Epithelial cell of esophagus (primary cell): Measurements from ENCODE around the gene PRR33.

ENCODE experiments used
- DNase-seq: peaks from one replicate; pipeline ENCODE4 v3.0.0; 2010; ENCODE audit warnings: low read depth
- H3K4me3 ChIP-seq: 2 replicates; pipeline ENCODE4 v1.5.1; 2011; ENCODE audit warnings: mild to moderate bottlenecking, low read length, control low read depth
- TF ChIP-seq, protein P1 (sequence below): IDR thresholded peaks from 2 replicates; pipeline ENCODE4 v1.5.1; 2011; ENCODE audit warnings: low read depth, mild to moderate bottlenecking, low read length, control low read depth, inconsistent platforms; ENCODE audit not compliant: insufficient read depth; ENCODE audit errors: missing control alignments

The PRR33 gene

DNA sequence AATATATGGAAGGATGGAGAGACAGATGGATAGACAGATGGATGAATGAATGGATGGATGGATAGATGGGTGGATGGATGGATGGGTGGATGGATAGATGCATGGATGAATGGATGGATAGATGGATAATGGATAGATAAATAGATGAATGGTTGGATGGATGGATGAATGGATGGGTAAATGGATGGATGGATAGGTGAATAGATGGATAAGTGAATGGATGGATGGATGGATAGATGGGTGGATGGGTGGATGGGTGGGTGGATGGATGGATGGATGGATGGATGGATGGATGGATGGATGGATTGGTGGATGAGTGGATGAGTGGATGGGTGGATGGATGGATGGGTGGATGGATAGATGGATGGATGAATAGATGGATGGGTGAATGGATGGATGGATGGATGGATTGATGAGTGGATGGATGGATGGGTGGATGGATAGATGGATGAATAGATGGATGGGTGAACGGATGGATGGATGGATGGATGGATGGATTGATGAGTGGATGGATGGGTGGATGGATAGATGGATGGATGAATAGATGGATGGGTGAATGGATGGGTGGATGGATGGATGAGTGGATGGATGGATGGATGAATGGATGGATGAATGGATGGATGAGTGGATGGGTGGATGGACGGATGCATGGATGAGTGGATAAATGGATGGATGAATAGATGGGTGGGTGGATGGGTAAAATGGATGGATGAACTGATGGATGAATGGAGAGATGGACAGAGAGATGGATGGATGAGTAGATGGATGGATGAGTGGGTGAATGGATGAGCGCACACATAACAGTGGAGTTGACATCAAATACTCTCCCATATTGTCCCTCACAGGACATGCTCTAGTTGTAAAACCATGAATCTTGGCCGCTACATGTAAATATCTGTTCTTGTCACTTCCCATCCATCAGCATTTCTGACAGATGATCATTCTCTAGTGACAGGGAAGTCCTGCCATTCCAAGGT is 30.0 kb downstream of the PRR33 start:
- TF ChIP-seq, protein P1, sequence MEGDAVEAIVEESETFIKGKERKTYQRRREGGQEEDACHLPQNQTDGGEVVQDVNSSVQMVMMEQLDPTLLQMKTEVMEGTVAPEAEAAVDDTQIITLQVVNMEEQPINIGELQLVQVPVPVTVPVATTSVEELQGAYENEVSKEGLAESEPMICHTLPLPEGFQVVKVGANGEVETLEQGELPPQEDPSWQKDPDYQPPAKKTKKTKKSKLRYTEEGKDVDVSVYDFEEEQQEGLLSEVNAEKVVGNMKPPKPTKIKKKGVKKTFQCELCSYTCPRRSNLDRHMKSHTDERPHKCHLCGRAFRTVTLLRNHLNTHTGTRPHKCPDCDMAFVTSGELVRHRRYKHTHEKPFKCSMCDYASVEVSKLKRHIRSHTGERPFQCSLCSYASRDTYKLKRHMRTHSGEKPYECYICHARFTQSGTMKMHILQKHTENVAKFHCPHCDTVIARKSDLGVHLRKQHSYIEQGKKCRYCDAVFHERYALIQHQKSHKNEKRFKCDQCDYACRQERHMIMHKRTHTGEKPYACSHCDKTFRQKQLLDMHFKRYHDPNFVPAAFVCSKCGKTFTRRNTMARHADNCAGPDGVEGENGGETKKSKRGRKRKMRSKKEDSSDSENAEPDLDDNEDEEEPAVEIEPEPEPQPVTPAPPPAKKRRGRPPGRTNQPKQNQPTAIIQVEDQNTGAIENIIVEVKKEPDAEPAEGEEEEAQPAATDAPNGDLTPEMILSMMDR, result no peak
- no peak for DNase-seq
- no peak overlapping the region for H3K4me3 ChIP-seq

DNA sequence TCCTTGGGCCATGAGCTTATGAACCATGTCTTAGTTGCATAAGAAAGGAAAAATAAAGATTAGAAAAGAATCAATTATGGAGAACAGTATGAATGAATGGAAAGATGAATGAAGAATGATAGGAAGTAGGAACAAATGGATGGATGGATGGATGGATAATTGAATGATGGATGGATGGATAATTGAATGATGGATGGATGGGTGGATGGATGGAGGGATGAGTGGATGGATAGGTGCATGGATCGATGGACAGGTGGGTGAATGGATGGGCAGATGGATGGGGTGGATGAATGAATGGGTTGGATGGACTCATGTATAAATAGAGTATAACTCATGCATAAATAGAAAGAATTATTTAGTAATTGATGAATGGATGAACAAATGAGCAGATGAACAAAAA is 31.6 kb downstream of the PRR33 start:
- DNase-seq, result no peak
- H3K4me3 ChIP-seq, result no peak overlapping the region
- TF ChIP-seq, protein P1, result no peak

DNA sequence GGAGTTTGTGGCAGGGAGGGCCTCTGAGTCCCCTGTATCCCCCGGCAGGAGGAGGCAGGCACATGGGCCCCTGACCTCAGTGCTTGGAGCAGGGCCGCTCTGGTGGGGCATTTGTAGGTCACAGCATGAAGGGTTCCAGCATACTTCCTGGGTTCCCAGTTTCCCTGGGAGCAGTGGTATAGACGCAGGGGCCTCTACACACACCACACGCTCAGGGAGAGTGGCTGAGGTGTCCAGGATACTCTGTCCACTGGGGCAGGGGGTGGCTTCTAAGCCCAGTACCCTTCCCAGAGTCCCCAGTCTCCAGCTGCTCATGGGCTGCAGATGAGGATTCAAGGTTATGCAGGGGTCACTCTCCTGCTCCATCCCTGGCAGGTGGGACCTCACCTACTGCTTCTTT is 32.7 kb downstream of the PRR33 start:
- TF ChIP-seq, protein P1, result no peak
- no peak overlapping the region for H3K4me3 ChIP-seq
- DNase-seq, result no peak

DNA sequence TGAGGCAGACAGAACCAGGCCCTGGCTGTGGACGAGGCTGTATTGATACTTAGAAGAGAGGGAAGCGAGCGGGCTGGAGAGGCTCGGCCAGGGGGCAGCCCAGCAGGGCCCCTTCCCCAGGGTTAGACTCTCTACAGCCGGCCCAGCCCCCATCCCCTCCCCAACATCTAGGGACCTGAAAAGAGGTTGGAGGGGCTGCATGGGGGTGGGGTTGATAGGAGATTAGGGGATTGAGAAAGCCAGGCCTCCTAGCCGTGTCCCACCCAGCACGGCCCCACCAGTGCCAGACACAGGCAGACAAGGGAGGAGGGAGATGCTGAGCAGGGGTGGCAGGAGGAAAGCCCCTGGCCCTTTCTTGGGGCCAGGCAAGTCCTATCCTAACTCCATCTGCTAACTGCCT is 33.1 kb downstream of the PRR33 start:
- TF ChIP-seq, protein P1, result no peak
- DNase-seq, result no peak
- H3K4me3 ChIP-seq, result no peak overlapping the region

DNA sequence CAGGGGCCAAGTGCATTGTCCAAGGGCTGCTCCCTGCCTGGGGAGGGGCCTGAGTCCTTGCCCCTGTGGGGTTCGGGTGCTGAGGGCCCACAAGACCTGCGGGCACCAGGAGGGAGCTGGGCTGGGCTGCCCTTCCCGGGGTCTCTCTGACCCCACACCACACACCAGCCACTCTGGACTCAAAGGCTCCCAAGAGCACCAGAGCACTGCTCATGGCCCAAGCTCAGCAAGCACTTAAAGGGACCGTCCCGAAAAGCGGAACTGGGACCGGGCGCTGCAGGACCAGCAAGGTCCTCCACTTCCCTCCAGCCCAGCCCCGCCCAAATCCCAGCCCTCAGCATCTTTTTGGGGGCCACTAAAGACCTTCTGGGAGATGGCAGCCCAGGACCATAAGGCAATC is 33.5 kb downstream of the PRR33 start:
- DNase-seq, result no peak
- TF ChIP-seq, protein P1, result no peak
- H3K4me3 ChIP-seq, result no peak overlapping the region

DNA sequence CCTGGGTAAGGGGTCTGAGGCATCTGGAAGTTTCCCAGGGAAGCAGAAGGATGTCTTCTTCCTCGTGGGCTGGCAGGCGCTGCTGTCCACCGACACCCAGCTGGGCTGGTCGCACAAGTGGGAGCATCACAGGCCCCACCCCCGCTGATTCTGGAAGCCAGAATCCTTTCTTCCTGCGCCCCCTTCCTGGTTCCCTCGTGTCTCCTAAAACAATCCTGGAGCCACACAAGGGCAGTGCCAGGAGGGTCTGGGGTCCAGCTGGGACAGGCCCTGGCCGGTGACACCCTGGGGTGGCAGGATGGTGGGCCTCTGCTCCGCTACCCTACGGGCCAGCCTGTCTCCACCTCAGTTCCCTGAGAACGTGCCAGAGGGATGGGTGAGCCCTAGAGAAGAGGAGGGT is 34.6 kb downstream of the PRR33 start:
- TF ChIP-seq, protein P1, result no peak
- no peak overlapping the region for H3K4me3 ChIP-seq
- DNase-seq, result no peak
